Activated CD4-positive, CD25-positive, alpha-beta regulatory T cell treated with anti-CD3 and anti-CD28 coated beads, Interleukin-2, amount 50 U/mL, for 72 hours (primary cell): Measurements from ENCODE around the gene KCTD5.

ENCODE experiments used
- DNase-seq: peaks from one replicate; pipeline ENCODE4 v3.0.0; 2021

The KCTD5 gene

GRCh38 chr16:2698103-2698870, 16.0 kb downstream of the KCTD5 start:
- no peak for DNase-seq

GRCh38 chr16:2698965-2699750, 16.8 kb downstream of the KCTD5 start:
- no peak for DNase-seq

GRCh38 chr16:2699791-2700600, 17.7 kb downstream of the KCTD5 start:
- DNase-seq = no peak

GRCh38 chr16:2700786-2701185, 18.5 kb downstream of the KCTD5 start:
- no peak for DNase-seq

- no peak for DNase-seq
These were observed 18.9 kb downstream of the KCTD5 start for GRCh38 chr16:2701272-2701671.

- DNase-seq = no peak
These were observed 19.6 kb downstream of the KCTD5 start for GRCh38 chr16:2701713-2702437.

GRCh38 chr16:2702438-2702825, 20.1 kb downstream of the KCTD5 start:
- DNase-seq = no peak

GRCh38 chr16:2702871-2703745, 20.8 kb downstream of the KCTD5 start:
- DNase-seq = no peak

GRCh38 chr16:2704166-2704982, 22.1 kb downstream of the KCTD5 start:
- no peak for DNase-seq

GRCh38 chr16:2704983-2705275, 22.6 kb downstream of the KCTD5 start:
- DNase-seq = no peak

GRCh38 chr16:2705351-2705750, 23.0 kb downstream of the KCTD5 start:
- no peak for DNase-seq

GRCh38 chr16:2706085-2706484, 23.8 kb downstream of the KCTD5 start:
- no peak for DNase-seq

- DNase-seq = no peak
These were observed 24.4 kb downstream of the KCTD5 start for GRCh38 chr16:2706611-2707311.

GRCh38 chr16:2707368-2708289, 25.3 kb downstream of the KCTD5 start:
- DNase-seq = no peak

- DNase-seq = no peak
These were observed 25.9 kb downstream of the KCTD5 start for GRCh38 chr16:2708290-2708639.

- no peak for DNase-seq
These were observed 26.7 kb downstream of the KCTD5 start for GRCh38 chr16:2708955-2709587.

GRCh38 chr16:2709588-2709984, 27.3 kb downstream of the KCTD5 start:
- DNase-seq = no peak

- DNase-seq = no peak
These were observed 27.8 kb downstream of the KCTD5 start for GRCh38 chr16:2710021-2710710.
